HepG2 (cell line): ENCODE measurements around the gene STAT4. TPM values are rescaled to one million over a fixed set of nuclear protein-coding genes. Genes with fewer than 3 reads are reported as not detected.
A peak's percentile ranks its signal among the peaks of the same experiment; 100 is the strongest.

Experiments
- CCDC6 ChIP-seq: sonication (generic); formaldehyde crosslinking; IDR thresholded peaks from 2 replicates; pipeline ENCODE4 v1.8.1; 2022; ENCODE audit warnings: mild to moderate bottlenecking, missing genetic modification reagents, moderate library complexity
- EHMT2 ChIP-seq: fragments of 200-600 bp; sonication (generic); IDR thresholded peaks from 2 replicates; pipeline ENCODE4 v1.7.0; 2017; ENCODE audit warnings: antibody characterized with exemption, low read depth, low read length, borderline replicate concordance
- FIP1L1 ChIP-seq: fragments of 200-400 bp; formaldehyde crosslinking; IDR thresholded peaks from 2 replicates; pipeline ENCODE4 v1.6.1; 2018; ENCODE audit warnings: low read depth, mild to moderate bottlenecking, low read length, moderate library complexity, borderline replicate concordance; ENCODE audit not compliant: insufficient read depth
- KLF9 ChIP-seq: IDR thresholded peaks from 2 replicates; pipeline ENCODE4 v1.6.1; 2016; ENCODE audit warnings: low read depth
- NCOA2 ChIP-seq: sonication (generic); formaldehyde crosslinking; IDR thresholded peaks from 2 replicates; pipeline ENCODE4 v1.8.0; 2022; ENCODE audit warnings: inconsistent platforms
- NFIB ChIP-seq: sonication (generic); formaldehyde crosslinking; IDR thresholded peaks from 2 replicates; pipeline ENCODE4 v1.9.0; 2021; ENCODE audit warnings: missing genetic modification reagents, mild to moderate bottlenecking, borderline replicate concordance
- NFYB ChIP-seq: sonication (generic); formaldehyde crosslinking; IDR thresholded peaks from 2 replicates; pipeline ENCODE4 v1.4.0; 2020; ENCODE audit warnings: missing genetic modification reagents
- RXRA ChIP-seq: sonication (generic); formaldehyde crosslinking; IDR thresholded peaks from 2 replicates; pipeline ENCODE4 v1.5.1; 2020; ENCODE audit warnings: missing genetic modification reagents
- SMARCE1 ChIP-seq: fragments of 450-650 bp; IDR thresholded peaks from 2 replicates; pipeline ENCODE4 v1.6.1; 2017; ENCODE audit warnings: borderline replicate concordance
- SNAPC2 ChIP-seq: sonication (generic); formaldehyde crosslinking; IDR thresholded peaks from 2 replicates; pipeline ENCODE4 v1.8.1; 2022; ENCODE audit warnings: mild to moderate bottlenecking, missing genetic modification reagents
- SRSF9 ChIP-seq: fragments of 200-400 bp; formaldehyde crosslinking; IDR thresholded peaks from 2 replicates; pipeline ENCODE4 v1.6.1; 2018; ENCODE audit warnings: borderline replicate concordance, mild to moderate bottlenecking, low read depth, low read length; ENCODE audit not compliant: insufficient read depth, poor library complexity, severe bottlenecking
- TFDP2 ChIP-seq: sonication (generic); formaldehyde crosslinking; IDR thresholded peaks from 2 replicates; pipeline ENCODE4 v1.4.0; 2020; ENCODE audit warnings: missing genetic modification reagents
- THAP11 ChIP-seq: IDR thresholded peaks from 2 replicates; pipeline ENCODE4 v1.6.1; 2016; ENCODE audit warnings: missing biosample characterization, missing genetic modification reagents
- THAP8 ChIP-seq: sonication (generic); formaldehyde crosslinking; IDR thresholded peaks from 2 replicates; pipeline ENCODE4 v1.5.1; 2020; ENCODE audit warnings: missing genetic modification reagents, mild to moderate bottlenecking, borderline replicate concordance
- ZBTB20 ChIP-seq: sonication (generic); formaldehyde crosslinking; IDR thresholded peaks from 2 replicates; pipeline ENCODE4 v1.8.1; 2023; ENCODE audit warnings: missing genetic modification reagents, low read depth, mild to moderate bottlenecking, borderline replicate concordance
- ZFAT ChIP-seq: sonication (generic); formaldehyde crosslinking; conservative IDR thresholded peaks from 2 replicates; pipeline ENCODE4 v1.8.1; 2023; ENCODE audit warnings: missing genetic modification reagents, inconsistent platforms
- ZHX2 ChIP-seq, 2 experiments: sonication (generic) in 1 of 2; formaldehyde crosslinking in 1 of 2; IDR thresholded peaks; 2 replicates each; pipeline versions ENCODE4 v1.6.1 to v1.9.0; 2014 to 2022; ENCODE audit warnings: antibody characterized with exemption in 1 of 2, borderline replicate concordance in 1 of 2, inconsistent platforms in 1 of 2, low read depth in 1 of 2, missing genetic modification reagents in 1 of 2
- ZNF207 ChIP-seq: fragments of 450-650 bp; IDR thresholded peaks from 2 replicates; pipeline ENCODE4 v1.6.1; 2016; ENCODE audit warnings: antibody characterized with exemption, borderline replicate concordance
- ZNF337 ChIP-seq: sonication (generic); formaldehyde crosslinking; IDR thresholded peaks from 2 replicates; pipeline ENCODE4 v1.5.1; 2020; ENCODE audit warnings: missing genetic modification reagents, low read depth, mild to moderate bottlenecking, borderline replicate concordance
- ZUFSP ChIP-seq: sonication (generic); formaldehyde crosslinking; IDR thresholded peaks from 2 replicates; pipeline ENCODE4 v1.9.0; 2021; ENCODE audit warnings: missing genetic modification reagents, mild to moderate bottlenecking, borderline replicate concordance
- polyA plus RNA-seq, 8 experiments: library from polyadenylated mRNA; depleted of rRNA in 3 of 8; stranded (reverse) in 7 of 8; unstranded in 1 of 8; fragments of >200 nt; fragmentation: Illumina TruSeq in 4 of 8; extraction: Trizol in 4 of 8; gene quantifications; 2 replicates each; pipeline versions ENCODE4 v1.2.1 to v1.2.3, GENCODE V29; 2011 to 2016; ENCODE audit warnings: low read depth in 4 of 8, missing spikeins in 1 of 8, mixed read lengths in 1 of 8; ENCODE audit not compliant: insufficient read depth in 1 of 8
- total RNA-seq, 5 experiments: library from RNA; depleted of rRNA; stranded (reverse); fragments of >200 nt; fragmentation: Illumina TruSeq; extraction: Trizol; gene quantifications; 2 replicates each; pipeline ENCODE4 v1.2.3, GENCODE V29; 2016; ENCODE audit warnings: low read depth in 1 of 5

The STAT4 gene
- total and polyA plus RNA-seq, 2 of the 13 experiments (the other 11 are each of a cell fraction or from before 2014, with no cell fraction given): 0.37 TPM; not detected in 1

- TF ChIP-seq SMARCE1 (no peak), SRSF9 (no peak), ZNF337 (peak; percentile 97), THAP8 (CRISPR knock-in tag) (peak; percentile 89; the same call in 1 of the 2 replicates), NFYB (CRISPR knock-in tag) (peak; percentile 88), EHMT2 (no peak; the same call in 1 of the 2 replicates), CCDC6 (CRISPR knock-in tag) (peak; percentile 100), RXRA (CRISPR knock-in tag) (peak; percentile 94), THAP11 (CRISPR knock-in tag) (peak; percentile 97), FIP1L1 (peak; percentile 84; the same call in 1 of the 2 replicates), ZNF207 (no peak), TFDP2 (CRISPR knock-in tag) (peak; percentile 100), SNAPC2 (CRISPR knock-in tag) (peak; percentile 98), ZUFSP (CRISPR knock-in tag) (no peak), ZHX2 (IDR thresholded peaks at IDR 0.05; ENCODE audit: low read depth) (peak; percentile 83), ZHX2 (CRISPR knock-in tag; IDR thresholded peaks at IDR 0.05; ENCODE audit: borderline replicate concordance) (peak; percentile 98; the same call in 1 of the 2 replicates), NCOA2 (peak; percentile 98), ZBTB20 (CRISPR knock-in tag) (peak; percentile 93), ZFAT (CRISPR knock-in tag) (0 out of 2 replicates have a peak, but pooled peaks have one; percentile 61), KLF9 (peak; percentile 100), NFIB (CRISPR knock-in tag) (no peak)
Measured at GRCh38 chr2:191020221-191020741, 130.5 kb downstream of the STAT4 start (continued).
